Daoy (cell line): ENCODE data around the gene CITED1. TPM values are rescaled to one million over a fixed set of nuclear protein-coding genes. Genes with fewer than 3 reads are reported as not detected.

Experiments used
- DNase-seq: peaks from one replicate; pipeline ENCODE4 v3.0.0-alpha.2; 2015; ENCODE audit warnings: low read depth
- total RNA-seq: library from RNA; depleted of rRNA; stranded (reverse); fragments of >200 nt; shearing (Covaris generic); gene quantifications from 2 replicates; pipeline ENCODE4 v1.2.3, GENCODE V29; 2014

CITED1 gene
- total RNA-seq, 1 experiment from 2014 or later = 1.1 TPM

- peak; percentile 61 for DNase-seq
Measured at GRCh38 chrX:72308566-72309296, 3.0 kb upstream of the CITED1 start.

DNA sequence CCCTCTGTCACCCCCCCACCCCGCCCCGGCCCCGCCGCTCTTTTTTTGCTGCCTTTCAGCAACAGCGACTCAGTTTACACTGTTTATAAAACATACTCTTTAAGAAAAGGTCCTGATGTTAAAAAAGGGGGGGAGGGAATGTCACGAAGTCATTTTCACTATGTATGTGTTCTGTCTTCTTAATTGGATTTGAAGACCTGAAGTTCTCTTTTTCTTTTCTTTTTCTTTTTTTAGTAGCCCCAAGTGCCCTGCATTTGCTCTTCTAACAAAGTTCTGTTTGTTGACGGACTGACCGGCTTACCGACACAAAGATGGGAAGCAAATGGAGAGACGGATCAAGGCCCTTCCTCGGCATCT is 2.5 kb upstream of the CITED1 start:
- DNase-seq = no peak

DNA sequence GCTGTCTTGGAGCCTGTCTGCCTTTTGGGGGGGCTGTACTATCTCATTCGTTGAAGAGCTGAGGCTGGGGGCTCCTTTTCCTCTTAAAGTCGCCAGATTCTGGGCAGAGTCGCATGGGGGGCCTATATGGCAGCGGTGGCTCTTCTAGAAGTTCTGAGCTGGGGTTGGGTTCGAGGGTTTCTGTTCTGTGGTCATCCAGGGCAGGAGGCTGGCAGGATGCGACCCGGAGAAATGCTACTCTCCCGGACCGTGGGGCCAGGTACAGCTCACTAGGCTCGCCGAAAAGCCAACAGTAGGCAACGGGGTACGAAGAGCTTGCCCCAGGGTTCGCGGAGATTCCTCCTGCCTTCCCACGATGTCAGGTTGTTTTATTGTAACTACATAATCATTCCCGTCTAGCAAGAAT is 1.9 kb upstream of the CITED1 start:
- DNase-seq = no peak

- peak; percentile 81 for DNase-seq
Measured at GRCh38 chrX:72306851-72307645, 1.3 kb upstream of the CITED1 start.

- DNase-seq = peak; percentile 30
Measured at GRCh38 chrX:72306085-72306801, 529 bp upstream of the CITED1 start.

DNA sequence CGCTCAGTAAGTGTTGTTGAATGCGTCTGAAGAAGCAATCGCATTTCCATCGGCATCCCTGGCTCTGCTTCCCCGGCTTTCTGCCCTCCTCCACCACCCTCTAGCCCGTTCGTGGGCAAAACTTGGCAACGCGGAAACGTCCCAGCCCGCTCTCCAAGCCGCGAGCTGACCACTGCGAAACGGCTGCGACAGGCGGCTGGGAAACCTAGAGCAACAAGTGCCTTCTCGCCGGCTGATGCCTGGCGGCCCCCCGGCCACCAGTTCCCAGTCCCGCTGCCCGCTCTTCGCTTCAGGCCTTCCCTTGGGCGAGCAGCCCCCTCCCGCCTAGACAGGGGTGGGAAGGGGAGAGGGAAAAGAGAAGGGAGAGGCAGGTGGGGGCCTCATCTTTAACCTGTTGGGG is 837 bp downstream of the CITED1 start:
- DNase-seq = no peak

DNA sequence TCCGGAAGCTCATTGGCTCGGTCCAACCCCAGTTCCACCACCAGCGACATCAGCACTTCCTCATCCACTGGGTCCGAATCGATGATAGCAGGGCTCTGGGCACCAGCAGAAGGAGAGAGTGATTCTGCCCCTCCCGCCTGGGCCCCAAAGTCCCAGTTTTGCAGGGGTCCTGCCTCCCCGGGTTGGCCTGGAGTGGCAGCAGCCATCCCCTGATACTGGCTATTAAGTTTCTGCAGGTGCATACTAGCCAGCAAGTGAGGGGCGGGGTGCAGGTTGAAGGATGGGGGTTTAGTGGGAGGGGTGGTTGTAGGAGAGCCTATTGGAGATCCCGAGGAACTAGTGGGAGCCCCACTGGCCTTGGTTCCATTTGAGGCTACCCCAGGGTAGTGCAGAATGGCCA is 3.9 kb downstream of the CITED1 start:
- no peak for DNase-seq

DNA sequence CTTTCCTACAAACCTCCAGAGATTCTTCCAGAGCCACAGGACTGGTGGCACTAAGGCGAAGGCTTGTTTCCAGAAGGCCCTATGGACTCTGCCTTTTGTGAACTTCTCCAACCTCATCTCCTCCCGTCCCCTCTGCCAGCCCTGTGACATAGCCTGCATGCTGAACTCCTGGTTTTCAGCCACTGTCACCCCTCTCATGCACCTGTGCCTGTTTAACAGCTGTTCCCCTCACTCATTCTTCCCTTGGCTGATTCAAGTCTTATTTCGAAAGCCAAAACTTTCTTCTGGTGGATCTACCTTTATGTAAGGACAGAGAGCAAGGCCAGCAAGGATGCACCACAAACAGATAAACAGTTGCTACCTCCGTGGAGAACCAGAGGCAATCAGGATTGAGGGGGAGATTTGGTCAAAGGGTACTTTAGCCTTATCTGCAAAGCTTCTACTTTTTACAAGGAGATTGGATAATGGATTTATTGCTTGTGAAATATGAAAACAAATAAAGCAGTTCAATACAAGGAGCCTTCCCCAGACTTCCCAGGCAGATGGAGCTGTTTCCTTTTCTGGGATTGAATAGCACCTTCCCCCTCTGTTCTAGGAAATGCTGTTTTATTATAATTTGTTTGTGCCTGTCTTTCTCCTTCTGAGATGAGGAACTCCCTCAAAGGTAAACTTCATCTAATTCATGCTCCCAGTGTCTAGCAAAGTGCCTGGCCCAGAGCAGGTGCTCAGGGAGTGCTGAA is 5.7 kb downstream of the CITED1 start:
- no peak for DNase-seq

DNA sequence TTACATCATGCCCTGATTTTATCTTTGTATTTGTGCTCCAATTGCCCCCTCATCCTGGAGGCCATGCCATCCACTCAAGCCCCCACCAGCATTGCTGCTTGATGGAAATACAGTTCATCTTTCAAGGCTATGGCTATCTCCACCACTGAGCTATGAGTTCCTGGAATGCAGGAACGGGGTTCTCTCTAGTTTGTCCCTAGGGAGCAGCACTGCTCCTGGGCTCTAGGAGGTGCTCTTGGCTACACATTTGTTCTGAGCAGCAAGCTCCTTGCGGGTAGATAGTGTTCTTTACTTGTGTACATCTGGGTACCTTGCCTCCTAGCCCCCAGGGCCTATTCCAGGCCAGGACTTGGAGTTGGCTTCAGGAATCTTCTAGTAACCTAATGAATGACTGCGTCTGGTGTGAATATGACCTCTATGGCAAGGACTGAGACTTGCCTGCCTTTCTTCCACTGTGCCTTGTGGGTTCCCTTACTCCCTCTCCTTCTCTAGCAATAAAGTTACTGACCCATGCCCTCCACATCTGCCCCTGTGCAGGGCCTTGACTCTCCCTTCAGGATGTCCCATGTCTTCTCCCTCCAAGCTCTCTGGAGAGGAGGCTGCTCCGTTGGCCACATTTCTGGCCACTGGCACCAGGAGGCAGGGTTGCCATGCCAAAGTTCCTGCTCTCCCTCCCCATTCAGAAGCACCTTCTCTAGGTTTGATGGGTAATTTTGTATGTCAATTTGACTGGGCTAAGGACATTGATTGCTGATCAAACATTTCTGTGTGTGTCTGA is 7.6 kb downstream of the CITED1 start:
- DNase-seq = no peak

DNA sequence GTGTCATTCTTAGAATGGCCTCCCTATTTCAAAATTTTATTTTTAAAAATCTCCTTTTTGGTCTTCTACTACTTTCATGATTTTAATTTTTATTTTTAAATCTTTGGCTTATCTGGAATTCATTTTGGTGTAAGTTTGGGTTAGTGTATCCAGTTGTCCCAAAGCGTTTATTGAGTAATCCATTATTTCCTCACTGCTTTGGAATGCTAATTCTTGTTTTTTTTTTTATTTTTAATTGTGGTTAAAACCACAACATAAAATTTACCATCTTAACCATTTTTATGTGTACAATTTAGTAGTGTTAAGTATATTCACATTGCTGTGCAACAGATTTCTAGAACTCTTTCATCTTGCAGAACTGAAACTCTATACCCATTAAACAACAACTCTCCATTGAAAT is 8.7 kb downstream of the CITED1 start:
- no peak for DNase-seq

- no peak for DNase-seq
Measured at GRCh38 chrX:72295745-72296144, 10.0 kb downstream of the CITED1 start.

DNA sequence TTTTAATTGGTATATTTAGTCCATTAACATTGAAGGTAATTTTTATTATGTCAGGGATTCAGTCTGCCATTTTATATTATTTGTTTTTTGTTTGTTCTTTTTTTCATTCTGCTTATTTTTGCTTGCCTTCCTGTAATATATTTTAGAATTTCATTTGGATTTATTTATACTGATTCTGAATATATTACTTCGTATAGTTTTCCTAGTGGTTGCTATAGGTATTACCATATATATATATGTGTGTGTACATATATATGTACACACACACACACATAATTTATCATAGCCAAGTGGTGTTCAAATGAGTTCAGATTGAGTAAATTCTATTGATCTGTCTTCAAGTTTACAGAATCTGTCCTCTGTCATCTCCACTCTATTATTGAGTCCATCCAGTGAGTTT is 11.2 kb downstream of the CITED1 start:
- DNase-seq = no peak

DNA sequence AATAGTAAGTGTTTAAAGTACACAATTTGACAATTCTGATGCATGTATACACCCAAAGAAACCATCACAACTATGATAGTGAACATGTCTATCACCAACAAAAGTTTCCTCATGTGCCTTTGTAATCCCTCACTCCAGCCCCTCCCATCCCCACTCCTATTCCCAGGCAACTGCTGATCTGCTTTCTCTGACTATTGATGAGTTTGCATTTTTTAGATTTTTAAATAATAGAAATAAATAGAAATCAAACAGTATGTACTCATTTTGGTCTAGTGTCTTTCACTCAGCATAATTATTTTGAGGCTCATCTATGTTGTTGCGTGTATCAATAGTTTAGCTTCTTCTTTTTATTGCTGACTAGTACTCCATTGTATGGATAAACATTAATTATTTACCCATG is 23.4 kb downstream of the CITED1 start:
- no peak for DNase-seq

DNA sequence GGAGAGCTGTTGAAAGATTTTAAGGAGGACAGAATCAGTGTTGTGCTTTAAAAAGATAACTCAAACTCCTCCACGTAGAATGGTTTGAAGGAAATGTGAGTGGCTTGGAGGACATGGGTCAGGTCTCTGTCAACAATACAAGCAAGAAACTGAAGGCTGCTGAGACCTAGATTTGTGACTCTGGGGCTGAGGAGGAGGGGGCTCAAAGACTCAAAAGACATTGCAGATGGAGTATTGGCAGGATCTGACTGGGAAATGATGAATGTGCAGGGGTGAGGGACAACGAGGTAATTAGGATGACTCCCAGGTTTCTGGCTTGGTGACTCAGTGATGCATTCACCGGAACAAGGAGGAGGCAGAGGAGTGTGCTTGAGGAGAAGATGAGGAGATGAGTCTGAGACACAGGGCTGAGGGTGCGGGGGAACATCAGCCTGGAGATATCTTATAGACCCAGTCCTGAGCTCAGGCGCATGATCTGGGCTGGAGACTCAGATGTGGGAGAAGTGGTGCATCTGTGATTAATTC is 25.3 kb downstream of the CITED1 start:
- DNase-seq = peak; percentile 67

- DNase-seq = no peak
Measured at GRCh38 chrX:72276478-72276953, 29.2 kb downstream of the CITED1 start.

DNA sequence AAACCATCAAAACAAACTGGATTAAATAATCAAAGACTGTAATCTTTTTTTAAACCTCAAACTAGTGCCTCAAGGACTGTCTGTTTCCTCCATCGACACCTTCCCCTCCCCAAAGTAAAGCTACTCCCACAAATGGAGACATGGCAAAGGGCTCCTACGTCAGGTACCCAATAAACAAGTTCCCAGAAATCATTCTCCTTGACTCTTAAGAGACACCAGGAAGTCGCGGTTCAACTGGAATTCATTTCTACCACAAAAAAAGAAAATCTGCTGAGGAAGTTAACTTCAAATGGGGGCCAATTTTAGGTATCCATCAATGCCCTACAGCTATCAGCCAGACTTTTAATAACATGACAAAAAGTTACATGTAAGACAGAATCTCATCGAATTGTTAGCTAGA is 31.2 kb downstream of the CITED1 start:
- DNase-seq = no peak

GRCh38 chrX:72273718-72274117 is 32.0 kb downstream of the CITED1 start:
- no peak for DNase-seq

DNA sequence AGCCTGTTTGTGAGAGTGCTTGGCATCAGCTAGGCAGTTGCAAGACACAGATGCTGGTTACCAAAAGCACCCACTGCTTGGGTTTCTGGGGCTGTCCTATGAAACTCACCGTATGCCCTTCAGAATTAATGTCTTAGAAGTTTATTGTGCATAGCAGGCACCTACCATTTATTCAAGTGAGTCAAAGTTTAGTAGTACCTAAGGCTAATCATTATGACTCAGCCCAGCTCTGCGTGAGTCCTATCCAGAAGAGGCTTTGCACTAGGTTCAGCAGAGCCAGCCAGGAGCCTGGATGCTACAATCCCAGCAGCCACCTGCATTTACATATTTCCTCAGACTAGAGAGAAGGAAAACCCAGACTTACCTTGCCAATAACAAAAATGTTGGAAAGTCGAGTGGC is 32.8 kb downstream of the CITED1 start:
- DNase-seq = peak; percentile 54

- no peak for DNase-seq
Measured at GRCh38 chrX:72271812-72272211, 33.9 kb downstream of the CITED1 start.

DNA sequence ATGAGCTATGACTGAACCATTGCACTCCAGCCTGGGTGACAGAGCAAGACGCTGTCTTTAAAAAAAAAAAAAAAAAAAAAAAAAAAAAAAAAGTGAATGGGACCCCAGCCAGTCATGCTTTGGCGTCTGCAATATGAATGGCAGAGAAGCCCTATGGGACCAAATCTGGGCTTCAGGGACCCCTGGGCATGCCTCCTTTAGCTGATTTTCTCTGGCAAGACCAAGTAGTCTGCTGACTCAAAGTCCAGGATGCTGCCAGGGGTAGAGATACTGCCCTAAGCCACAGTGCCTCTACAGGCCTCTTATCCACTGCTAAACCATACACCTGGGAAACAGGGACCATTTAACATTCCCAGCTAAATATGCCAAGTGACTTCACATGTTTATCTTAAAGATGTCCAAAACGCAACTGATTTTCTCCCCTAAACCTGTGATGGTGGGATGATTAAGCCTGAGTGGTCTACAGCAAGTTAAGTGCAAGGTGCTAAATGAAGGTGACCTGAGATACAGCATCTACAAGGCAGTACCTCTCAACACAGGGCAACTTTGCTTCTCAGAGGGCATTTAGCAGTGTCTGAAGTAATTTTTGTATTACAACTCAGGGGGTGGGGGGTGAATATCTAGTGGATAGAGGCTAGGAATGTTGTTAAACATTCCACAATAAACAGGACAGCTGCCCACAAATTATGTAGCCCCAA is 34.5 kb downstream of the CITED1 start:
- no peak for DNase-seq
